HG03575 (cell line): ENCODE measurements around the gene RYR3.

Source experiments
- ATAC-seq: cut with Tn5 transposase; IDR thresholded peaks from one replicate; pipeline ENCODE4 v1.9.1; 2021; ENCODE audit not compliant: unreplicated experiment, insufficient number of reproducible peaks, low FRiP score; ENCODE audit errors: extremely low read depth

Gene RYR3

DNA sequence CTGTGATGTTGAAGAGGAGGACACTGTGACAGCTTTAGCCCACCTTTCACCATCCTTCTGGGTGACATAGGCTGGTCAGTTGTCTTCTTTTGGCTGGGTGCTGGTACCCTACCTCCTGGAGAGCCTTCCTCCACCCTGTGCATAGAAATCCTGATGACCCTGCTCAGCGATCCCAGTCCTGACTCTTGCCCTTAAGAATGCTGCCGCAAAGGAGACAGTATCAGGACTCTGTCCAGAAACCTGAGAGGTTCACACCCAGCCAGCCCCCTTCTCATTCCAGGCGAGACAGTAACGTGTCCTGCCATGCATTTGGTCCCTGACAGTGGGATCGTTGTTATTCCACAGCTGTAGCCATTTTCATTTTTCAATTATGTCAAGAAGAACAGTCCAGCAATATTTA, 344.7 kb downstream of the RYR3 start:
- ATAC-seq, result no peak

DNA sequence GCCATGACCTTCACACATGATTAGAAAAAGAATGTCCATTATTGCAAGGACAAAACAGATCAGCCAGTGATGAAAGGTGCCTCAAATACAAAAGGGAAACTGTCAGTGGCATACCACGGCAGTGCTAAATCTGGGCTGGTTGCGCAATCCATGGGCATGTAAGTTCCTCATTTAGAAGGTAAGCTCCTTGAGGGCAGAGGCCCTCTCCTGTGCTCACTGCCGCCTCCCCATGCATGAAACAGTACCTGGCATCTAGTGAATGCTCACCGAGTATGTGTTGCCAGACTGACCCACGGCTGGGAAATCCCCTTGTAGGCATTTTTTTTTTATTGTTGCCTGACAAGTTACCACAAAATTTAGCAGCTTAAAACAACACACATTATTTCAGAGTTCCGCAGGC, 345.4 kb downstream of the RYR3 start:
- no peak for ATAC-seq

DNA sequence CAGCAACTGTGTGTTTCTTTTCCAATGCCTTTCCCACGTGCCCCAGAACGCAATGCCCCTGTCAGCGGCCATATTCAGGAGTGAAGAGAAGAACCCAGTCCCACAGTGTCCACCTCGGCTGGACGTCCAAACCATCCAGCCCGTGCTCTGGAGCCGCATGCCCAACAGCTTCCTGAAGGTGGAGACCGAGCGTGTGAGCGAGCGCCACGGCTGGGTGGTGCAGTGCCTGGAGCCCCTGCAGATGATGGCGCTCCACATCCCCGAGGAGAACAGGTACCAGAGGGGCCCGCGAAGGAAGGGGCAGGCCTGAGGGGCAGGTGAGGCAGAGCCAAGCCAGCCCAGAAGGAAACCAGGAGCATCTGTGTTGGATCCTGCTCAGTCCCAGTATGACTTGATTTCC, 349.4 kb downstream of the RYR3 start:
- no peak for ATAC-seq

DNA sequence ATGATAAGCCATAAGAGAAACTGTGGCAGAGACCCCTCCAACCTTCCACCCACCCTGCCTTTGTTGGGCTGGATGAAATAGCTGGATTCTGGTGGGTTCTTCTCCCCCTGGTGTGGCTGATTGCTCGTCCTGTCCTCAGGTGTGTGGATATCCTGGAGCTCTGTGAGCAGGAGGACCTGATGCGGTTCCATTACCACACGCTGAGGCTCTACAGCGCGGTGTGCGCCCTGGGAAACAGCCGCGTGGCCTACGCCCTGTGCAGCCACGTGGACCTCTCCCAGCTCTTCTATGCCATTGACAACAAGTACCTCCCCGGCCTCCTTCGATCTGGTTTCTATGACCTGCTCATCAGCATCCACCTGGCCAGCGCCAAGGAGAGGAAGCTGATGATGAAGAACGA, 351.2 kb downstream of the RYR3 start:
- ATAC-seq, result no peak

DNA sequence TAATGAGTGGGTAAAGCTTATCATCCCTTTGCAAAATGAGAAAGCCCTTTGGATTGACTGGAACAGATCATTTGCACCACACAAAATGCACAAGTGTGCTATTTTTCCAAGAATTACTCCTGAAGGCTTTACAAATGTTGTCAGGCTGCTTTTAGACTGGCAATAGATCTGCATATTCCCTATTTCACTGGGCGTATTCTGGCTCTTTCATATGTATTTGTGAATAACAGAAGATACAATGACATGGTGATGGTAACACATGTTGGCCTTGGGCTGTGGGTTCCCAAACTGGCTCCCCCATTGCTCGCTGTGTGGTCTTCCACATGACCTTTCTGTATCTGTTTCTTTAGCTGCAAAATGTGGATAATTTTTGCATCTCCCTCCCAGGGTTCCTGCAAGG, 354.2 kb downstream of the RYR3 start:
- ATAC-seq, result no peak

DNA sequence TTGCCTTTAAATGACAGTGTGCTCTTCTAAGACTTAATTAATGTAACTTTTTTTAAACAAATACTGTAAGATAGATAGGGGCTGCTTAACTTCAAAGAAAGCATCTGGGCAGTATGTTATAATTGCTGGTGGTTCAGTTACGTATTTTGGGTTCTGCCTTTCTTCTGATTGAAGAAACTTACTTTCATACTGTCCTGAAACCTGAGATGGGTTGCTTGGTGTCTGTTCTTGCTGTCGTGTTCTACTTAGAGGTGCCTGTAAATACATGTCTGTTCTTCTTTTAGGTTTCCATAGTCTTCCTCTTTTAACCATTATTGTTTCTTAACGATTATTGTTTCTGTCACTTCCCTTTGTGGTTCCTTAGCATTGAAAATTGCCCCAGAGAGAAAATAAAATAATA, 359.8 kb downstream of the RYR3 start:
- ATAC-seq, result no peak

DNA sequence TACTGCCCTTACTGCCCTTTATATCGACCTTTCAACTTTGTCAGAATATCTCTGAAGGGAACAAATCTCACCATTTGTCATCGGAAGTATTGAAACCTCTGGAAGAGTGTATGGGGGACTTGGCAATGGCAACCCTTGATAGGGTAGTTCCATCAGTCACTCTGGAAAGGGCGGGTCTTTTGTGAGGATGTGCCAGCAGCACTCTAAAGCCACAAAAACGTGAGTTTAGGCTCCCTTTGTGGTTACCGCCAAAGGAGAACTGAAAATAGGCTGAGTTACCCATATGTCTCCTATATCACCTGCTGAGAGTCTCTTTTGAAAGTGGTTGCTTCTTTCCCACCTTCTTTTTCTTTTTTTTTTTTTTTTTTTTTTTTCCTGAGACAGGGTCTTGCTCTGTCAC, 360.7 kb downstream of the RYR3 start:
- ATAC-seq, result no peak

DNA sequence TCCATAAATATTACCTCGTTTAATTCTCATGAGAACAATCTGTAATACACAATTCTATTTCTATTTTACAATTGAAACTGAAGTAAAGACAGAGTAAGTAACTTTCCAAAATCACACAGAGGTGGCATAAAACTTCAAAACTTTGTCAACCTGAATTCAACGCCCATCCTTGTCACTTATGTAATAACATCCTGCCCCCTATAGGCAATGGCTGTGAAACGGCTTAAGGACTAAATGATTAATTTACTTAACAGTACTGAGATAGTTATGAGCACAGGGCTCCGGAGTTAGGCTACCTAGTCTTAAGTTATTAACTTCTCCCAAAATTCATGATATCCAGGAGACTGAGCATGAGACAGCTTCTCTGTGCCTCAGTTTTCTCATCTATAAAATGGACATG, 364.5 kb downstream of the RYR3 start:
- ATAC-seq, result no peak

DNA sequence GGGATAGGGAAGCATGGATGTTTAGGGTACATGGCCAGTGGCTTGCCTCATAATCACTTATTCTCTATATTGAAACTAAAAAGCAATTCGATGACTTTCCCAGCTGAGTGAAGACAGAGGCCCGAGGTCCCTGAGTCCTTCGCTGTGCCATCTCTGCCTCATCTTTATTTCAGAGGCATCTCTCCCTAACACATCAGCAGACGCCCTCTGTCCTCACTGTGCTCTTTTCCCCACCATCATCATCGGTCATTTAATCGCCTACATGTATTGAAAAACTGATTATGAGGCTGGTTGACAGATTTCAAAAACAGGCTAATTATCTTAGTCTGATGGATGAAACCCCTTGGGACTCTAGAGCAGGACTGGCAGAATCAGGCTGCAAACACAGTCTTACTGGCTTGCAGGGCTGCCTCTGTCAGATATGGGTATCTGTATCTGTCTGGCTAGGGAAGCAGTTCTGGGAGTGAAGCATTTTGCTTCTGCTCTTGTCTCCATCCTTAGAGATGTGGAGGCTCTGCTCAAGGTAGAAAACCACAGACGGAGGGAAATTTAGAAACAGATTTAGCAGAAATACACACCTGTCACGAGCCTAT, 366.6 kb downstream of the RYR3 start:
- no peak for ATAC-seq

DNA sequence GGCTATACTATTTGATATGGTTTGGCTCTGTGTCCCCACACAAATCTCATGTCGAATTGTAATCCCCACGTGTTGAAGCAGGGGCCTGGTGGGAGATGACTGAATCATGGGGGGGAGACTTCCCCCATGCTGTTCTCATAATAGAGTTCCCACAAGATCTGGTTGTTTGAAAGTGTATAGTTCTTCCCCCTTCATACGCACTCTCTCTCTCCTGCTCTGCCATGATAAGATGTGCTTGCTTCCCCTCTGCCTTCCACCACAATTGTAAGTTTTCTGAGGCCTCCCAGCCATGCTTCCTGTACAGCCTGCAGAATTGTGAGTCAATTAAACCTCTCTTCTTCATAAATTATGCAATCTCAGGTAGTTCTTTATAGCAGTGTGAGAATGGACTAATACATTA, 367.4 kb downstream of the RYR3 start:
- no peak for ATAC-seq

DNA sequence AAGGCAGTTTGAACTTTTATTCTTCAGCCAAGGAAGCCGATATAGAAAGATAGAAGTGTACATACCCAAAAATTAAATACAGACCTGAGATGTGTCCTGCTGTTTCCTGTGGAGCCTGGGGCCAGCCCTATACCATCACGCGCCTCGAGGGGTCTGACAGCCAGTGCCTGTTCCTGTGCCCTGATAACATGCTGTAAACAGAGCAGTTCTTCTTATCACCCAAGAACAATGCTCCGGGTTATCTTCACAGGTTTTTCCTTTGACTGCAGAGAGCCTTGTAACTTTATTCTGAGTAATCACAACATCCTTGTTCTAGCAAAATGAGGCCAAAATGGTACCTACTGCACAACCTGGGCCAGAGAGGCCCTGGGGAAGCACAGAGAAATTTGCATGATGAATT, 367.8 kb downstream of the RYR3 start:
- no peak for ATAC-seq

DNA sequence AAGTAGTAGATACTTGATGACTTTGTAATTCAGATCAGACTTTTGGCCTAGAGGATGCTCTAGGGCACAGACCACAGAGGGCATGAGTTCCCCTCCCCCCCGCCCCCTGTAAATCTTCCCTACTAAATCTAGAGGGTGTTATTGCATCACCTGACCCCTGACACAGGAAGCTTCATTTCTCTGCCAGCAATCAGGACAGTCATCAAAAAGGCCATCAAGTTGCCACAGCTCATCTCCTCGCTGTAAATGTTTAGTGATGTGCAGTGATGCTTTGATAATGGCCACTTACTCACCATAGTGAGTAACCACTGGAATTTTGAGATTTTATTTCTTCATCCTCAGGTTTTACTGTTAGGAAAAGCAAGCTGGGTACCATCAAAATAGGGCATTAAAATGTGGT, 368.3 kb downstream of the RYR3 start:
- ATAC-seq, result no peak

DNA sequence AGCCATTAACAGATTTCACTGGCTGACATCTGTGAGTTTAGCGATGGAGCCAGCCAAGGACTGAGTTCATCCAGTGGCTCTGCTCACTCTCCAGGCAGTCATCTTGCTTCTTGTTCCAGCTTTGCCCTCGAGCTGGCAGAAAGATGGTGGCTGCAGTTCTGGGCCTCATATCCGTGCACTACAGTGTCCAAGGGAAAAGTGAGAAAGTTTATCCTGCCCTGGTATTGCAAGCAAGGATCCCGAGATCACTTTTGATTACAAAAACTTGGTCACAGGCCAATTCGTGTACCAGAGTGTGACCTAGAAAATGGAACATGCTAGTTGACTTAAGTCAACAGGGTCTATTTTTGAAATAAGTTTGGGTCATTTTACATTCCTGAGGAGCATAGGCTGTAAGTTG, 369.6 kb downstream of the RYR3 start:
- ATAC-seq, result no peak

DNA sequence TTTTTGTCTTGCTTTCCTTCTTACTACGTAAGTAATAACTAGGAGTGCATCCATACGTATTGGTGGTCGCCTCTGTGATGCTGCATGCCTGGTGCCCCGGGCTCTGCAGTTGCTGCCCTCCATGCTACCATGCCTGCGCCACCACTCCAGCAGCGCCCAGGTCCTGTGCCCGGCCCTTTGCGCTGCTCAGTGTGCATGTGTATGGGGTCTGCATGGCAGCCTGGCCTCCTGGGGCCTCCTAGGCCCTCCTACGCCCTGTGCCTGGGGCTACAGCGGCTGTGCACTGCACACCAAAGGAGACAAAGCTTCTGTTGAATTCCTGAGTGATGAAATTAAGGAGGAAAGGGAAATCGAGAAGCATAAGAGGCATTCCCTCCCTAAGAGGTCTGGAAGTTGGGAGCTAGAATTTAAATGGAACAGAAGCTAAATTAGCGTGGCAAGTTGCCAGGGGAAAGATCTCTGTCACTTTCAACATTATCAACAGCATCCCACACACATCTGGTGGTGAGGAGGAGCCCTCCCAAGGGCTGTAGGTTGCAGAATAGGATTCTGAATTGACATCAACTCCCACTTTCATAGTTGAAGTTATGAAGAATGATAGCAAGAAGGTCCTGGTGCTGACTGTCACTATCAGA, 382.5 kb downstream of the RYR3 start:
- no peak for ATAC-seq

DNA sequence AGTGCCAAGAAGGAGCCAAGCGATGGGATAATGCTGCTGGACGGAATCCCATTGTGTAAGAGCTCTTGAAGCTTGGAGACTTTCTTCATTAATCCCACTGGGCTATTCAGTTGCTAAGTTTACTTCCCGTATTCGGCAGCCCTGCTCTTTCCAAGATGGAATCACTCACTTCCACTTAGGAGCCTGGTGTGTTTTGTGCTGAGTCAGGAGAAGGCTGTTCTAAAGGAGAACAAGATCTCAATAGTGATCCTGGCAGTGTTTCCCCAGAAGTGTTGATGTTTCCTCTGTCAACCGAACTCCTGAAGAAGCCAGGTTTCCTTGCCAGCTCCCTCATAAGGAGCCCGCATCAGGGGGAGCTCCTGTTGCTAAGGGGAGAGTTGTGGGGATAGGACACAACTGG, 387.4 kb downstream of the RYR3 start:
- ATAC-seq, result no peak

DNA sequence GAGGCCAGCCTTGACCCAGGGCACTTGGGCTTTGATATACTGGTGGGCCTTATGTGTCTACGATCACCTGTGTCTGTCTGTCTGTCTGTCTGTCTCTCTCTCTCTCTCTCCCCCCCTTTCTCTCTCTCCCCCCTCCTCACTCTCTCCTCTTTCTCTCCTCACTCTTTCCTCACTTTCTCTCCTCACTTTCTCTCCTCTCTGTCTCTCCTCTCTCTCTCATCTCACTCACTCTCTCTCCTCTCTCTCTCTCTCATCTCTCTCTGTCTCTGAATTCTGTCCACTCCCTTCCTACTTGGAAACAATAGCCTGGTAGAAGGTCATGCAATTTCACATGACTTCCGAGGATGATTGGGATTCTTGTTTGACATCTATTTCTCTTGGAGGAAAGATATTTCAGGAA, 388.4 kb downstream of the RYR3 start:
- ATAC-seq, result no peak

DNA sequence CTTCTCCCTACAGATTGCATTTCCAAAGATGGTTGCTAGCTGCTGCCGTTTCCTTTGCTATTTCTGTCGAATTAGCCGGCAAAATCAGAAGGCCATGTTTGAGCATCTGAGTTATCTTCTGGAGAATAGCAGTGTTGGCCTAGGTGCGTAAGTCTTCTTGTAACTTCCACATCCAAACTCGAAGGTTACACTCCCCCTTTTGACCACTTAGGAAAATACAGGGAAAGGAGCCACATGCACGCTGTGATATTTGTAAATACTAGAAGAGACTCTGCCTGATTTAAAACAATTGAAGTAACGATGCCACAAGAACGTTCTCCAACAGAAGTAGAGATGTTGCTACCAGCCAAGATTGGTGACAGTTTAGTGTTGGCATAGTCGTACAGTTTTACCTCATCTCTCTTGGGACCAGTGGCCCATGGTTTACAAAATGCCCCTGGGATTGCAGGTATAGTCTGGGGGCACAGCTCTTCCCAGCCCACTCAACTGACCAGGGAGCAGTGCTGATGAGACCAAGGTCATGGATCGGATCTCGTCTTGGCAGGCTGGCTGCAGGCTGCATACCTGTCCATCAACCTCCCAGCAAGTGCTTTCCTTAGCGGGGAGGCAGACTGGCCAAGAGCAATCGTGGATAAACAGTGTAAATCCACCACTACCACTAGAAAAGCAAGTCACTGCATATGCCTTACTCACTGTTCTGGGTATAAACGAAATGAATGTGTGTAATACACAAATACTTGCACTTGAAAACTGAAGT, 389.1 kb downstream of the RYR3 start:
- no peak for ATAC-seq

DNA sequence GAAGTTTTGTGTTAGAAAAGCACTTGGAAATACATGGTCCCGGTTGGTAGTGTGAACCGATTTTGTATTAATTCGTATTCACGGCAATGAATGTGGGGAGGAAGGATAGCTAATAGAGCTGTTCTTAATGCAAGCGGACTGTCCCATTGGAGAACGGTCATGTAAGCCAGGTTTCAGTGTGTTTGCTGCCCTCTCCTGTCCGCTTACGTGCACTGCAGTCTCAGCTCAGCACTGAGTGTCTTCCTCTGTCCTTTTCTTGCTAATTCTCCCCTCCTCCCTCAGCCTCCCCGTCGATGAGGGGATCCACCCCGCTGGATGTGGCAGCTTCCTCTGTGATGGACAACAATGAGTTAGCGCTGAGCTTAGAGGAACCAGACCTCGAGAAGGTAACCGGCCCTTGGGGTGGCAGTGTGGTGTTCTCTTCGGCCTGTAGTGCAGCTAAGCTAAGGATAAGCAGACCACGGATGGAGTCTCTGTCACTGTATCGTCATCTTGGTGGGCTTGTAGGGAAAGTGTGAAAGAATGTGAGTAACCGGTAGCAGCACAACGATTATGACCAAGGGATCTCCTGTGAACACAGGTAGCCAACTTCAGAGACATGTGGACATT, 390.0 kb downstream of the RYR3 start:
- no peak for ATAC-seq

DNA sequence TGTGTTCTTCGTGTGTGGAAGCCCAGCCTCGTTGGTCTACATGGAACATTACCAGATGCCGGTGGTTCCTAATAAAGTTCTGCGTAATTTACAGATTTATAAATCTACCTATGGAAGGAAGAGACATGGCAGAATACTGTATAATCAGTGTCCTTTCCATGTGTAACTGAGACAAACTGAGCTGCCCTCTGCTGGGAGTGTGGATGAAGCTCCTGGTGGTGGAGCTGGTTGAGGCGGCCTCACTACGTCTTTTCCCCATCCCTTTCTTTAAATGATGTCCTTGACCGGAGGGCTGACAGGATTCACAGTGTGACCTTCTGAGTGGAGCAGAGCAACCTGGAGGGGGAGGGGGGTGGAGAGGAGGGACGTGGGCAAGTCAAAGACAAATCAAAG, 390.5 kb downstream of the RYR3 start:
- no peak for ATAC-seq

DNA sequence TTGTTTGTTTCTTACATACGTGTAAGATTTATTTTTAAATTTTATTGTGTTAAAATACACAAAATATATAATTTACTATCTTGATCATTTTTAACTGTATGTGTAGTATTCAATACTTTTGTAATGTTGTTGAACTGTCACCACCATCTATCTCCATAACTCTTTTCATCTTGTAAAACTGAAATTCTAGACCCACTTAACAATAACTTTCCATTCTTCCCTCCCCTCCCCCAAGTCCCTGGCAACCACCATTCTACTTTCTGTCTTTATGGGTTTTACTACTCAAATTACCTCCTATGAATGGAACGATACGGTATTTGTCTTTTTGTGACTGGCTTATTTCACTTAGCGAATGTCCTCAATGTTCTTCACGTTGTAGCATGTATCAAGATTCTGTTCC, 395.4 kb downstream of the RYR3 start:
- ATAC-seq, result no peak
